ENCODE results near the gene CD99.

DNA sequence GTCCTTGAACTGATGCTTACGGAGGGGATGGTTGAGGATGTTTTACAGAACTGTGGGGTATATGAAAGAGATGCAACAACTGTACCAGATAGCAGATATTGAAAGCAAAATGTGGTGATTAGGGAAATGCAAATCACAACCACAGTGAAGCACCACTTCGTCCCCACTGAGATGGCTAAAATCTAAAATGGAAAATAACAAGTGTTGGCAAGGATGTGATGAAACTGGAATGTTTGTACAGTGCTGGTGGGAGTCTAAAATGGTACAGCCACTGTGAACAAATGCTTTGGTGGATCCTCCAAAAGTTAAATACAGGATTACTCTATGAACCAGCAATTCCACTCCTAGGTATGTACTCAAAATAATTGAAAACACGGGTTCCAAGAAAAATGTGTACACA, 83.7 kb downstream of the CD99 start:
- TF ChIP-seq, protein P1, sequence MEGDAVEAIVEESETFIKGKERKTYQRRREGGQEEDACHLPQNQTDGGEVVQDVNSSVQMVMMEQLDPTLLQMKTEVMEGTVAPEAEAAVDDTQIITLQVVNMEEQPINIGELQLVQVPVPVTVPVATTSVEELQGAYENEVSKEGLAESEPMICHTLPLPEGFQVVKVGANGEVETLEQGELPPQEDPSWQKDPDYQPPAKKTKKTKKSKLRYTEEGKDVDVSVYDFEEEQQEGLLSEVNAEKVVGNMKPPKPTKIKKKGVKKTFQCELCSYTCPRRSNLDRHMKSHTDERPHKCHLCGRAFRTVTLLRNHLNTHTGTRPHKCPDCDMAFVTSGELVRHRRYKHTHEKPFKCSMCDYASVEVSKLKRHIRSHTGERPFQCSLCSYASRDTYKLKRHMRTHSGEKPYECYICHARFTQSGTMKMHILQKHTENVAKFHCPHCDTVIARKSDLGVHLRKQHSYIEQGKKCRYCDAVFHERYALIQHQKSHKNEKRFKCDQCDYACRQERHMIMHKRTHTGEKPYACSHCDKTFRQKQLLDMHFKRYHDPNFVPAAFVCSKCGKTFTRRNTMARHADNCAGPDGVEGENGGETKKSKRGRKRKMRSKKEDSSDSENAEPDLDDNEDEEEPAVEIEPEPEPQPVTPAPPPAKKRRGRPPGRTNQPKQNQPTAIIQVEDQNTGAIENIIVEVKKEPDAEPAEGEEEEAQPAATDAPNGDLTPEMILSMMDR (IDR thresholded peaks at IDR 0.05): no peak
- TF ChIP-seq POLR2AphosphoS5 (IDR thresholded peaks at IDR 0.05; ENCODE audit: insufficient read depth in 1 of 2, low read depth in 1 of 2): no peak

Measured in vagina (tissue), 2 donors.